KOPT-K1 (cell line): ENCODE data around the gene NUDT7.

ENCODE experiments used
- H3K27ac ChIP-seq: fragments of 200-600 bp; sonication (generic); 2 replicates; pipeline ENCODE4 v1.5.1; 2016; ENCODE audit warnings: antibody characterized with exemption, mild to moderate bottlenecking, low read depth, low read length; ENCODE audit not compliant: poor library complexity, severe bottlenecking
- H3K36me3 ChIP-seq: fragments of 200-600 bp; sonication (generic); 2 replicates; pipeline ENCODE4 v1.5.1; 2017; ENCODE audit warnings: antibody characterized with exemption, mild to moderate bottlenecking, low read length, moderate library complexity; ENCODE audit not compliant: insufficient read depth
- H3K9me3 ChIP-seq: fragments of 200-600 bp; sonication (generic); 2 replicates; pipeline ENCODE4 v1.5.1; 2017; ENCODE audit warnings: antibody characterized with exemption, low read length, mild to moderate bottlenecking; ENCODE audit not compliant: insufficient read depth, poor library complexity, severe bottlenecking

Gene NUDT7

GRCh38 chr16:77748421-77749005 is 26.2 kb downstream of the NUDT7 start:
- H3K27ac ChIP-seq: no peak overlapping the region

GRCh38 chr16:77749415-77749814 is 27.1 kb downstream of the NUDT7 start:
- no peaks in the 10 kb centered on the region for H3K9me3 ChIP-seq
- no peak overlapping the region for H3K27ac ChIP-seq
- no peaks in the 10 kb centered on the region for H3K36me3 ChIP-seq

More at GRCh38 chr16:77748421-77749005, 26.2 kb downstream of the NUDT7 start:
- Histone ChIP-seq H3K36me3 (no peaks in the 10 kb centered on the region), H3K9me3 (no peaks in the 10 kb centered on the region)

GRCh38 chr16:77758046-77758445 is 35.7 kb downstream of the NUDT7 start:
- Histone ChIP-seq H3K9me3 (no peaks in the 10 kb centered on the region), H3K27ac (no peak overlapping the region), H3K36me3 (no peaks in the 10 kb centered on the region)

- H3K27ac ChIP-seq: no peak overlapping the region
- no peaks in the 10 kb centered on the region for H3K36me3 ChIP-seq
- no peaks in the 10 kb centered on the region for H3K9me3 ChIP-seq
Observed at GRCh38 chr16:77758508-77758907, 36.2 kb downstream of the NUDT7 start.

- Histone ChIP-seq H3K36me3 (no peaks in the 10 kb centered on the region), H3K9me3 (no peaks in the 10 kb centered on the region), H3K27ac (no peak overlapping the region)
Observed at GRCh38 chr16:77759201-77759600, 36.9 kb downstream of the NUDT7 start.

GRCh38 chr16:77759821-77760220 is 37.5 kb downstream of the NUDT7 start:
- no peaks in the 10 kb centered on the region for H3K36me3 ChIP-seq
- H3K9me3 ChIP-seq: no peaks in the 10 kb centered on the region
- H3K27ac ChIP-seq: no peak overlapping the region

GRCh38 chr16:77760800-77761199 is 38.5 kb downstream of the NUDT7 start:
- Histone ChIP-seq H3K36me3 (no peaks in the 10 kb centered on the region), H3K9me3 (no peaks in the 10 kb centered on the region), H3K27ac (no peak overlapping the region)

GRCh38 chr16:77761204-77761603 is 38.9 kb downstream of the NUDT7 start:
- no peaks in the 10 kb centered on the region for H3K9me3 ChIP-seq
- H3K36me3 ChIP-seq: no peaks in the 10 kb centered on the region
- H3K27ac ChIP-seq: no peak overlapping the region

- H3K27ac ChIP-seq: no peak overlapping the region
- no peaks in the 10 kb centered on the region for H3K9me3 ChIP-seq
- H3K36me3 ChIP-seq: no peaks in the 10 kb centered on the region
Observed at GRCh38 chr16:77762262-77762661, 39.9 kb downstream of the NUDT7 start.

- H3K27ac ChIP-seq: no peak overlapping the region
- H3K36me3 ChIP-seq: no peaks in the 10 kb centered on the region
- no peaks in the 10 kb centered on the region for H3K9me3 ChIP-seq
Observed at GRCh38 chr16:77763994-77764393, 41.7 kb downstream of the NUDT7 start.

GRCh38 chr16:77767211-77767610 is 44.9 kb downstream of the NUDT7 start:
- Histone ChIP-seq H3K27ac (no peak overlapping the region), H3K36me3 (no peaks in the 10 kb centered on the region), H3K9me3 (no peaks in the 10 kb centered on the region)

- Histone ChIP-seq H3K9me3 (no peaks in the 10 kb centered on the region), H3K27ac (no peak overlapping the region), H3K36me3 (no peaks in the 10 kb centered on the region)
Observed at GRCh38 chr16:77767826-77768225, 45.5 kb downstream of the NUDT7 start.

GRCh38 chr16:77775911-77776909 is 53.9 kb downstream of the NUDT7 start:
- H3K36me3 ChIP-seq: no peaks in the 10 kb centered on the region

GRCh38 chr16:77777745-77778144 is 55.4 kb downstream of the NUDT7 start:
- no peak overlapping the region for H3K27ac ChIP-seq
- no peaks in the 10 kb centered on the region for H3K36me3 ChIP-seq
- H3K9me3 ChIP-seq: no peaks in the 10 kb centered on the region

More at GRCh38 chr16:77775911-77776909, 53.9 kb downstream of the NUDT7 start:
- Histone ChIP-seq H3K9me3 (no peaks in the 10 kb centered on the region), H3K27ac (no peak overlapping the region)

GRCh38 chr16:77780378-77780837 is 58.1 kb downstream of the NUDT7 start:
- H3K9me3 ChIP-seq: no peaks in the 10 kb centered on the region
- no peaks in the 10 kb centered on the region for H3K36me3 ChIP-seq
- no peak overlapping the region for H3K27ac ChIP-seq
